HG02840 (cell line): ENCODE results near the gene TIAL1.
"Not testable (repeated sequence)": the region's sequence is repeated elsewhere in the genome, so short reads cannot be mapped to it uniquely, and the experiment has no call there.

Experiments
- ATAC-seq: cut with Tn5 transposase; IDR thresholded peaks from one replicate; pipeline ENCODE4 v1.9.1; 2021; ENCODE audit warnings: mild to moderate bottlenecking, moderate library complexity, moderate number of reproducible peaks; ENCODE audit not compliant: unreplicated experiment, low FRiP score

The TIAL1 gene

GRCh38 chr10:119533473-119533872 is 63.3 kb downstream of the TIAL1 start:
- ATAC-seq = no peak

- not testable (repeated sequence) for ATAC-seq
These were observed 64.0 kb downstream of the TIAL1 start for GRCh38 chr10:119532791-119533190.

GRCh38 chr10:119532251-119532650 is 64.5 kb downstream of the TIAL1 start:
- not testable (repeated sequence) for ATAC-seq

GRCh38 chr10:119531067-119531466 is 65.7 kb downstream of the TIAL1 start:
- ATAC-seq = no peak

- ATAC-seq = not testable (repeated sequence)
These were observed 68.0 kb downstream of the TIAL1 start for GRCh38 chr10:119528663-119529237.

- no peak for ATAC-seq
These were observed 69.9 kb downstream of the TIAL1 start for GRCh38 chr10:119526621-119527592.

- no peak for ATAC-seq
These were observed 70.6 kb downstream of the TIAL1 start for GRCh38 chr10:119526149-119526548.

GRCh38 chr10:119525116-119525515 is 71.6 kb downstream of the TIAL1 start:
- ATAC-seq = no peak

GRCh38 chr10:119524720-119525070 is 72.1 kb downstream of the TIAL1 start:
- no peak for ATAC-seq

GRCh38 chr10:119523895-119524719 is 72.7 kb downstream of the TIAL1 start:
- ATAC-seq = no peak
